PC-3 (cell line): ENCODE results near the gene TSPAN17. TPM values are rescaled to one million over a fixed set of nuclear protein-coding genes. Genes with fewer than 3 reads are reported as not detected.

Experiments used
- ATAC-seq: fragments of 200-7000 bp; cut with Tn5 transposase; 2 replicates; pipeline ENCODE4 v1.9.1; 2020; ENCODE audit warnings: mild to moderate bottlenecking, moderate library complexity
- BruUV-seq: library from RNA; stranded (reverse); fragments of 400-500 nt; replicated peaks from 2 replicates; lab custom pipeline; 2021; lab: Mats Ljungman, UMichigan
- CTCF ChIA-PET: fragments of 300-600 bp; sonication (Branson Sonifier 250); formaldehyde crosslinking; loops from one replicate; lab custom pipeline; 2022; ENCODE audit warnings: antibody characterized with exemption; lab: Charles Lee
- POLR2A ChIA-PET: fragments of 300-600 bp; sonication (Branson Sonifier 250); formaldehyde crosslinking; loops from one replicate; lab custom pipeline; 2022; ENCODE audit warnings: antibody characterized with exemption; ENCODE audit not compliant: unreplicated experiment; lab: Charles Lee
- DNase-seq: peaks from one replicate; pipeline ENCODE4 v3.0.0-alpha.2; 2015
- H2AFZ ChIP-seq: fragments of 300-600 bp; sonication (generic); 2 replicates; pipeline ENCODE4 v1.6.0; 2016; ENCODE audit warnings: antibody characterized with exemption, low read length
- H3F3A ChIP-seq: fragments of 300-600 bp; sonication (generic); one replicate; pipeline ENCODE4 v1.6.0; 2017; ENCODE audit warnings: antibody characterized with exemption, low read length, control low read depth, mild to moderate bottlenecking; ENCODE audit not compliant: unreplicated experiment
- H3K27ac ChIP-seq: fragments of 300-600 bp; sonication (generic); 2 replicates; pipeline ENCODE4 v1.5.1; 2016; ENCODE audit warnings: mild to moderate bottlenecking, low read length
- H3K27me3 ChIP-seq: fragments of 300-600 bp; sonication (generic); 2 replicates; pipeline ENCODE4 v1.6.1; 2016; ENCODE audit warnings: low read length, mixed read lengths
- H3K36me3 ChIP-seq: fragments of 300-600 bp; sonication (generic); 2 replicates; pipeline ENCODE4 v1.6.1; 2016; ENCODE audit warnings: low read depth, mixed run types, low read length, mixed read lengths
- H3K4me1 ChIP-seq: fragments of 300-600 bp; sonication (generic); 2 replicates; pipeline ENCODE4 v1.5.1; 2016; ENCODE audit warnings: low read length; ENCODE audit not compliant: insufficient read depth
- H3K4me2 ChIP-seq: fragments of 300-600 bp; sonication (generic); 2 replicates; pipeline ENCODE4 v1.6.0; 2016; ENCODE audit warnings: low read length
- H3K4me3 ChIP-seq: fragments of 300-600 bp; sonication (generic); 2 replicates; pipeline ENCODE4 v1.5.1; 2016; ENCODE audit warnings: mild to moderate bottlenecking, low read length, mixed read lengths
- H3K79me2 ChIP-seq: fragments of 300-600 bp; sonication (generic); 2 replicates; pipeline ENCODE4 v1.6.1; 2017; ENCODE audit warnings: low read length, mixed read lengths
- H3K9ac ChIP-seq: fragments of 300-600 bp; sonication (generic); 2 replicates; pipeline ENCODE4 v1.6.0; 2016; ENCODE audit warnings: mild to moderate bottlenecking, low read length
- H3K9me2 ChIP-seq: fragments of 300-600 bp; sonication (generic); replicated peaks from 2 replicates; pipeline ENCODE4 v1.6.1; 2016; ENCODE audit warnings: mixed run types, low read length, mixed read lengths
- H3K9me3 ChIP-seq: fragments of 300-600 bp; sonication (generic); 2 replicates; pipeline ENCODE4 v1.6.1; 2016; ENCODE audit warnings: low read length, mixed read lengths
- H4K20me1 ChIP-seq: fragments of 300-600 bp; sonication (generic); 2 replicates; pipeline ENCODE4 v1.6.1; 2016; ENCODE audit warnings: low read length, mixed read lengths
- EZH2 ChIP-seq: fragments of 300-600 bp; sonication (generic); IDR thresholded peaks from one replicate; pipeline ENCODE4 v1.6.1; 2017; ENCODE audit warnings: antibody characterized with exemption, mild to moderate bottlenecking, low read length; ENCODE audit not compliant: unreplicated experiment
- EZH2phosphoT487 ChIP-seq: fragments of 300-600 bp; sonication (generic); IDR thresholded peaks from 2 replicates; pipeline ENCODE4 v1.6.1; 2018; ENCODE audit warnings: mild to moderate bottlenecking, antibody characterized with exemption, low read length, borderline replicate concordance
- intact Hi-C: fragments of 100-400 bp; cut with micrococcal nuclease; formaldehyde crosslinking; loops from 2 replicates; pipeline ENCODE4 v1.9.0; 2023
- total RNA-seq: library from RNA; depleted of rRNA; stranded (reverse); fragments of >200 nt; gene quantifications from 2 replicates; pipeline ENCODE4 v1.2.3, GENCODE V29; 2014
- TF ChIP-seq, protein P1 (sequence below): fragments of 300-600 bp; sonication (generic); conservative IDR thresholded peaks from 2 replicates; pipeline ENCODE4 v1.5.1; 2017; ENCODE audit warnings: antibody characterized with exemption, low read depth, mild to moderate bottlenecking, low read length

The TSPAN17 gene
- total RNA-seq, 1 experiment from 2014 or later, result 47.3 TPM

DNA sequence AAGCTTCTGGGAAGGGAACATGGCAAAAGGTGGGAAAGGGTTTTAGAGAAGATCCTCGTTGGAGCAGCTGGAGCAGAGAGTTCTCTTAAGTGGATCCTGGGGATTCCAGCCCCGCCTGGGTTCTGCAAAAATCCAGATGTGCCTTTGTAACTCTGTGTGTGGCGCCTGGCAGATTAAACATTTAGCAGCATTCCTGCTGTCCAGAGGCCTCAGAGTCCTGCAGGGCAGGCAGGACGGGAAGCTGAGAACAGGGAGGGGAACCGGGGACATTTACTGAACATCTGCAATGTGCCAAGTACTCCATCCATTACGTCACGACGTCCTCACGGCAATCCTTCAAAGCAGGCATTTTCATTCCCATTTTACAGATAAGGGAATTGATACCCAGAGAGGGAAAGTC is 10.9 kb upstream of the TSPAN17 start:
- no TSS peak for BruUV-seq
- no peak overlapping the region for H3K4me2 ChIP-seq
- no peak for DNase-seq
- H3K4me1 ChIP-seq, result no peaks in the 10 kb centered on the region
- ATAC-seq, result no peak
- no peak overlapping the region for H3K27ac ChIP-seq
- ChIA-PET POLR2A (no interaction called here), CTCF (no interaction called here)
- no peaks in the 10 kb centered on the region for H4K20me1 ChIP-seq
- H3K9me3 ChIP-seq, result no peaks in the 10 kb centered on the region
- no peaks in the 10 kb centered on the region for H3F3A ChIP-seq
- H3K79me2 ChIP-seq, result no peaks in the 10 kb centered on the region
- H3K27me3 ChIP-seq, result peaks cover 11% of the 10 kb centered on the region; the same call in 1 of the 2 replicates
- H3K36me3 ChIP-seq, result no peaks in the 10 kb centered on the region
- H2AFZ ChIP-seq, result no peak overlapping the region
- H3K4me3 ChIP-seq, result no peak overlapping the region
- TF ChIP-seq, protein P1, sequence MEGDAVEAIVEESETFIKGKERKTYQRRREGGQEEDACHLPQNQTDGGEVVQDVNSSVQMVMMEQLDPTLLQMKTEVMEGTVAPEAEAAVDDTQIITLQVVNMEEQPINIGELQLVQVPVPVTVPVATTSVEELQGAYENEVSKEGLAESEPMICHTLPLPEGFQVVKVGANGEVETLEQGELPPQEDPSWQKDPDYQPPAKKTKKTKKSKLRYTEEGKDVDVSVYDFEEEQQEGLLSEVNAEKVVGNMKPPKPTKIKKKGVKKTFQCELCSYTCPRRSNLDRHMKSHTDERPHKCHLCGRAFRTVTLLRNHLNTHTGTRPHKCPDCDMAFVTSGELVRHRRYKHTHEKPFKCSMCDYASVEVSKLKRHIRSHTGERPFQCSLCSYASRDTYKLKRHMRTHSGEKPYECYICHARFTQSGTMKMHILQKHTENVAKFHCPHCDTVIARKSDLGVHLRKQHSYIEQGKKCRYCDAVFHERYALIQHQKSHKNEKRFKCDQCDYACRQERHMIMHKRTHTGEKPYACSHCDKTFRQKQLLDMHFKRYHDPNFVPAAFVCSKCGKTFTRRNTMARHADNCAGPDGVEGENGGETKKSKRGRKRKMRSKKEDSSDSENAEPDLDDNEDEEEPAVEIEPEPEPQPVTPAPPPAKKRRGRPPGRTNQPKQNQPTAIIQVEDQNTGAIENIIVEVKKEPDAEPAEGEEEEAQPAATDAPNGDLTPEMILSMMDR, result no peak
- TF ChIP-seq EZH2phosphoT487, result no peak
- TF ChIP-seq EZH2, result no peak
- H3K9ac ChIP-seq, result no peak overlapping the region
- intact Hi-C loops, result no loop called here
- no peaks in the 10 kb centered on the region for H3K9me2 ChIP-seq

DNA sequence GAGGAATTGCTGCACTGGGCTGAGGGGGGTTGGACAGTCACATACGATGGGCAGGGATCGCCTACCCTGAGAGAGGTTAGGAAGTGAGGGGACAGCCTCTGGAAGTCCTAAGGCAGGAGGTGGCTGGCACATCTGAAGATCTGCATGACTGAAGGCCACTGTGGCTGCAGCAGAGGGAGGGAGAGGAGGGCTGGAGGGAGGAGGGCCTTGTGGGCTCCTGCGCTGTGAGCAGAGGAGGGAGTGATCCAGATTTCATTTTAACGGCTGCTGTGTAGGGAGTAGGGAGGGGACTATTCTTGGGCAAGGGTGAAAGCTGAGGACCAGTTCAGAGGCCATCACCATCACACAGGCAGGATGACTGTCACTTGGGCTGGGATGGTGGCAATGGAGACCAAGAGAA is 9.7 kb upstream of the TSPAN17 start:
- peaks cover 11% of the 10 kb centered on the region; the same call in 1 of the 2 replicates for H3K27me3 ChIP-seq
- H2AFZ ChIP-seq, result no peak overlapping the region
- H3F3A ChIP-seq, result no peaks in the 10 kb centered on the region
- DNase-seq (no peak), ATAC-seq (no peak)
- H3K4me3 ChIP-seq, result no peak overlapping the region
- no TSS peak for BruUV-seq
- H3K4me1 ChIP-seq, result no peaks in the 10 kb centered on the region
- intact Hi-C loops, result no loop called here
- ChIA-PET CTCF (no interaction called here), POLR2A (no interaction called here)
- no peaks in the 10 kb centered on the region for H3K9me3 ChIP-seq
- H3K27ac ChIP-seq, result no peak overlapping the region
- H3K36me3 ChIP-seq, result no peaks in the 10 kb centered on the region
- H3K9me2 ChIP-seq, result no peaks in the 10 kb centered on the region
- no peak overlapping the region for H3K4me2 ChIP-seq
- no peaks in the 10 kb centered on the region for H3K79me2 ChIP-seq
- H3K9ac ChIP-seq, result no peak overlapping the region
- no peaks in the 10 kb centered on the region for H4K20me1 ChIP-seq
- TF ChIP-seq EZH2 (no peak), EZH2phosphoT487 (no peak)
- TF ChIP-seq, protein P1, result no peak

DNA sequence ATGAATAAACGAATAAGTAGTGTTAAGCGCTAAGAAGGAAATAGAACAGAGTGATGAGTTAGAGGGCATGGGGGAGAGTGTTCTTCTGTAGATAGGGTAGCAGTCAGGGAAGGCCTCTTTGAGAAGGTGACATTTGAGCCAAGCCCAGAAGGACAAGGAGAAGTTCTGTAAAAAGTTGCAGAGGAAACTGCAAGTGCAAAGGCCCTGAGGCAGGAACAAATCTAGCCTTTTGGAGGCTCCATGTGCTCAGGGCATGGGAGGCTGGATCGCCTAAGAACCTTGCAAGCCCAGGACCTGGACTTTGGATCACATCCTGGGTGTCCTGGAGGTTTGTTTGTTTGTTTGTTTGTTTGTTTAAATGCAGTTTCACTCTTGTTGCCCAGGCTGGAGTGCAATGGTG is 8.8 kb upstream of the TSPAN17 start:
- no peak overlapping the region for H3K27ac ChIP-seq
- no peak for DNase-seq
- ChIA-PET POLR2A (no interaction called here), CTCF (no interaction called here)
- peaks cover 7% of the 10 kb centered on the region; the same call in 1 of the 2 replicates for H3K27me3 ChIP-seq
- no peaks in the 10 kb centered on the region for H3K9me2 ChIP-seq
- no peaks in the 10 kb centered on the region for H3F3A ChIP-seq
- H3K79me2 ChIP-seq, result no peaks in the 10 kb centered on the region
- no peaks in the 10 kb centered on the region for H4K20me1 ChIP-seq
- no peak overlapping the region for H3K4me3 ChIP-seq
- intact Hi-C loops, result no loop called here
- no peak for ATAC-seq
- no TSS peak for BruUV-seq
- H2AFZ ChIP-seq, result no peak overlapping the region
- H3K9me3 ChIP-seq, result no peaks in the 10 kb centered on the region
- TF ChIP-seq, protein P1, result no peak
- no peak for TF ChIP-seq EZH2
- no peak for TF ChIP-seq EZH2phosphoT487
- H3K36me3 ChIP-seq, result no peaks in the 10 kb centered on the region
- no peak overlapping the region for H3K9ac ChIP-seq
- H3K4me2 ChIP-seq, result no peak overlapping the region
- H3K4me1 ChIP-seq, result no peaks in the 10 kb centered on the region
